Activated T-helper 17 cell treated with anti-CD3 and anti-CD28 coated beads, Interleukin-2, amount 50 U/mL, for 72 hours (primary cell): ENCODE data around the gene SLC19A2. TPM values are rescaled to one million over a fixed set of nuclear protein-coding genes. Genes with fewer than 3 reads are reported as not detected.

Source experiments
- ATAC-seq: fragments of 150-1000 bp; cut with Tn5 transposase; replicated peaks from 2 replicates; pipeline ENCODE4 v1.10.0; 2021; ENCODE audit warnings: mild to moderate bottlenecking, moderate library complexity
- H3K27ac Mint-ChIP-seq: one replicate; pipeline ENCODE4 v1.8.0; 2022; ENCODE audit warnings: mixed read lengths
- H3K27me3 Mint-ChIP-seq: one replicate; pipeline ENCODE4 v1.8.0; 2022; ENCODE audit warnings: mixed read lengths
- H3K36me3 Mint-ChIP-seq: one replicate; pipeline ENCODE4 v1.8.0; 2022; ENCODE audit warnings: low read depth, mild to moderate bottlenecking, mixed read lengths
- H3K4me1 Mint-ChIP-seq: one replicate; pipeline ENCODE4 v1.8.0; 2022; ENCODE audit warnings: mixed read lengths
- H3K4me3 Mint-ChIP-seq: one replicate; pipeline ENCODE4 v1.8.0; 2022; ENCODE audit warnings: mild to moderate bottlenecking, mixed read lengths
- H3K9me3 Mint-ChIP-seq: one replicate; pipeline ENCODE4 v1.8.0; 2022; ENCODE audit warnings: mixed read lengths
- total RNA-seq, 2 donors: library from RNA; stranded (reverse); gene quantifications; one replicate each; pipeline ENCODE4 v1.2.3, GENCODE V29; 2022

SLC19A2 gene
- total RNA-seq, 2 donors from 2014 or later = 9.1 to 13.9 TPM

- H3K4me1 Mint-ChIP-seq = peaks cover 7% of the 10 kb centered on the region
- no peak overlapping the region for H3K27ac Mint-ChIP-seq
- H3K9me3 Mint-ChIP-seq = no peaks in the 10 kb centered on the region
- no peak overlapping the region for H3K4me3 Mint-ChIP-seq
- H3K36me3 Mint-ChIP-seq = no peaks in the 10 kb centered on the region
- no peak for ATAC-seq
- H3K27me3 Mint-ChIP-seq = peaks cover 65% of the 10 kb centered on the region
These were observed 59.5 kb downstream of the SLC19A2 start for GRCh38 chr1:169426174-169426705.

- Mint-ChIP-seq H3K9me3 (no peaks in the 10 kb centered on the region), H3K4me1 (no peaks in the 10 kb centered on the region), H3K27me3 (peaks cover 44% of the 10 kb centered on the region), H3K36me3 (no peaks in the 10 kb centered on the region), H3K4me3 (no peak overlapping the region), H3K27ac (no peak overlapping the region)
- no peak for ATAC-seq
These were observed 64.4 kb downstream of the SLC19A2 start for GRCh38 chr1:169421309-169421708.

GRCh38 chr1:169414952-169415351, 70.8 kb downstream of the SLC19A2 start:
- H3K4me1 Mint-ChIP-seq = no peaks in the 10 kb centered on the region
- no peak overlapping the region for H3K4me3 Mint-ChIP-seq
- H3K9me3 Mint-ChIP-seq = peaks cover 6% of the 10 kb centered on the region
- no peak for ATAC-seq
- peaks cover 4% of the 10 kb centered on the region for H3K27me3 Mint-ChIP-seq
- no peaks in the 10 kb centered on the region for H3K36me3 Mint-ChIP-seq
- no peak overlapping the region for H3K27ac Mint-ChIP-seq

Other genes with a start within 250 kb of the SLC19A2 start
- gene NME7, start 118.1 kb downstream of the SLC19A2 start, total RNA-seq = 10 to 100 TPM; 20.3 to 20.6 TPM
- 10 to 100 TPM; 13.9 to 14.2 TPM for gene BLZF1, start 117.7 kb downstream of the SLC19A2 start, total RNA-seq
- gene CCDC181, start 58.5 kb downstream of the SLC19A2 start, total RNA-seq = not detected
- gene F5, start 100.5 kb upstream of the SLC19A2 start, total RNA-seq = 100 to 1,000 TPM in 1 of 2 donors, 10 to 100 TPM in 1; 55.2 to 144 TPM
- gene SELP, start 144.2 kb upstream of the SLC19A2 start, total RNA-seq = under 1 TPM; 0.39 to 0.90 TPM
- gene SELL, start 225.7 kb upstream of the SLC19A2 start, total RNA-seq = 100 to 1,000 TPM; 143 to 221 TPM
- not detected for gene SELE, start 248.1 kb upstream of the SLC19A2 start, total RNA-seq